HEK293 (cell line): Measurements from ENCODE around the gene BRINP2.

Source experiments
- CTCF ChIA-PET: fragments of 350-600 bp; formaldehyde crosslinking; extraction: SDS; loops from one replicate; lab custom pipeline; 2021; ENCODE audit warnings: antibody characterized with exemption; lab: Yijun Ruan, JAX
- POLR2A ChIA-PET: fragments of 300-600 bp; formaldehyde crosslinking; extraction: SDS; loops from one replicate; lab custom pipeline; 2020; ENCODE audit warnings: antibody characterized with exemption, inconsistent platforms; lab: Yijun Ruan, JAX
- H3K27ac ChIP-seq: fragments of 200-500 bp; sonication (Bioruptor generic); 2 replicates; pipeline ENCODE4 v1.5.1; 2014; ENCODE audit warnings: low read depth, low read length, control low read depth, inconsistent platforms; ENCODE audit errors: extremely low read depth
- H3K36me3 ChIP-seq, 2 experiments: fragments of 200-500 bp in 1 of 2; sonication (Bioruptor generic) in 1 of 2; 1 replicate in 1 of 2; 2 replicates in 1 of 2; pipeline ENCODE4 v1.5.1; 2014 to 2017; ENCODE audit warnings: inconsistent platforms in 2 of 2, low read length in 2 of 2; ENCODE audit not compliant: control insufficient read depth in 2 of 2, insufficient read depth in 1 of 2
- H3K4me1 ChIP-seq: fragments of 200-500 bp; sonication (Bioruptor generic); 2 replicates; pipeline ENCODE4 v1.5.1; 2014; ENCODE audit warnings: mild to moderate bottlenecking, low read length, inconsistent platforms; ENCODE audit not compliant: control insufficient read depth, insufficient read depth
- H3K4me3 ChIP-seq: 2 replicates; pipeline ENCODE4 v1.5.1; 2011; ENCODE audit warnings: low read depth, mild to moderate bottlenecking, control low read depth, low read length, moderate library complexity
- H3K9me3 ChIP-seq: fragments of 200-500 bp; sonication (Bioruptor generic); 2 replicates; pipeline ENCODE4 v1.5.1; 2014; ENCODE audit warnings: low read depth, low read length, inconsistent platforms; ENCODE audit not compliant: control insufficient read depth, insufficient read depth
- BCL11B ChIP-seq: fragments of 450-650 bp; formaldehyde crosslinking; IDR thresholded peaks from 2 replicates; pipeline ENCODE4 v1.5.1; 2016; ENCODE audit warnings: low read depth, missing biosample characterization, missing genetic modification characterization
- CTCF ChIP-seq: fragments of 450-650 bp; formaldehyde crosslinking; IDR thresholded peaks from 2 replicates; pipeline ENCODE4 v1.5.1; 2016; ENCODE audit warnings: missing biosample characterization, missing genetic modification characterization
- GLI4 ChIP-seq: fragments of 450-650 bp; formaldehyde crosslinking; IDR thresholded peaks from 2 replicates; pipeline ENCODE4 v1.5.1; 2016; ENCODE audit warnings: missing biosample characterization, missing genetic modification characterization
- HOXD13 ChIP-seq: sonication (generic); formaldehyde crosslinking; IDR thresholded peaks from 2 replicates; pipeline ENCODE4 v1.8.0; 2022; ENCODE audit warnings: missing genetic modification reagents, borderline replicate concordance
- KLF7 ChIP-seq: fragments of 450-650 bp; formaldehyde crosslinking; IDR thresholded peaks from 2 replicates; pipeline ENCODE4 v1.5.1; 2016; ENCODE audit warnings: missing biosample characterization, missing genetic modification characterization, borderline replicate concordance
- OSR2 ChIP-seq: fragments of 450-650 bp; formaldehyde crosslinking; IDR thresholded peaks from 2 replicates; pipeline ENCODE4 v1.5.1; 2016; ENCODE audit warnings: missing biosample characterization, missing genetic modification characterization
- ZBTB10 ChIP-seq: fragments of 450-650 bp; formaldehyde crosslinking; IDR thresholded peaks from 2 replicates; pipeline ENCODE4 v1.5.1; 2016; ENCODE audit warnings: missing biosample characterization, missing genetic modification characterization
- ZBTB44 ChIP-seq: fragments of 450-650 bp; IDR thresholded peaks from 2 replicates; pipeline ENCODE4 v1.5.1; 2018; ENCODE audit warnings: missing biosample characterization, mild to moderate bottlenecking, missing genetic modification characterization
- ZFP41 ChIP-seq: fragments of 450-650 bp; formaldehyde crosslinking; IDR thresholded peaks from 2 replicates; pipeline ENCODE4 v1.5.1; 2016; ENCODE audit warnings: missing biosample characterization, missing genetic modification characterization, borderline replicate concordance
- ZNF169 ChIP-seq: fragments of 450-650 bp; formaldehyde crosslinking; IDR thresholded peaks from 2 replicates; pipeline ENCODE4 v1.5.1; 2016; ENCODE audit warnings: missing biosample characterization, missing genetic modification characterization
- ZNF266 ChIP-seq: fragments of 450-650 bp; formaldehyde crosslinking; IDR thresholded peaks from 2 replicates; pipeline ENCODE4 v1.5.1; 2016; ENCODE audit warnings: missing biosample characterization, missing genetic modification characterization, low read depth
- ZNF362 ChIP-seq: fragments of 450-650 bp; formaldehyde crosslinking; IDR thresholded peaks from 2 replicates; pipeline ENCODE4 v1.5.1; 2016; ENCODE audit warnings: missing biosample characterization, missing genetic modification characterization
- ZNF600 ChIP-seq: fragments of 450-650 bp; formaldehyde crosslinking; IDR thresholded peaks from 2 replicates; pipeline ENCODE4 v1.5.1; 2016; ENCODE audit warnings: missing biosample characterization, missing genetic modification characterization
- ZNF629 ChIP-seq: fragments of 450-650 bp; formaldehyde crosslinking; IDR thresholded peaks from 2 replicates; pipeline ENCODE4 v1.5.1; 2017; ENCODE audit warnings: missing biosample characterization, missing genetic modification characterization
- ZNF837 ChIP-seq: fragments of 450-650 bp; formaldehyde crosslinking; IDR thresholded peaks from 2 replicates; pipeline ENCODE4 v1.5.1; 2016; ENCODE audit warnings: missing biosample characterization, missing genetic modification characterization

BRINP2 gene

GRCh38 chr1:177302357-177303044 lies 131.7 kb downstream of the BRINP2 start:
- no peak overlapping the region for H3K27ac ChIP-seq
- H3K4me1 ChIP-seq = no peaks in the 10 kb centered on the region
- TF ChIP-seq ZNF629 (no peak), OSR2 (tag by site-specific recombination) (no peak), ZBTB10 (no peak), ZNF169 (tag by site-specific recombination) (no peak), ZFP41 (no peak), HOXD13 (CRISPR knock-in tag) (no peak)
- TF ChIP-seq, all 188 proteins: peak for 0
- no peaks in the 10 kb centered on the region for H3K9me3 ChIP-seq
- POLR2A ChIA-PET = no interaction called here
- H3K4me3 ChIP-seq = no peak overlapping the region
- CTCF ChIA-PET = interaction anchor here (0.6 to 2.0 kb wide), 2 partner anchors 404 to 920 kb away, joined by 3 to 5 read pairs; no protein-coding TSS in a partner anchor
- no peaks in the 10 kb centered on the region for H3K36me3 ChIP-seq

GRCh38 chr1:177305040-177306018 lies 134.6 kb downstream of the BRINP2 start:
- ChIA-PET CTCF (interaction anchor here (0.7 kb wide), 1 partner anchor 31 kb away, joined by 3 read pairs; no protein-coding TSS in a partner anchor), POLR2A (no interaction called here)
- Histone ChIP-seq H3K4me1 (no peaks in the 10 kb centered on the region), H3K36me3 (no peaks in the 10 kb centered on the region), H3K9me3 (no peaks in the 10 kb centered on the region), H3K27ac (no peak overlapping the region), H3K4me3 (no peak overlapping the region)
- TF ChIP-seq ZNF362 (tag by site-specific recombination) (no peak), BCL11B (no peak), ZNF266 (tag by site-specific recombination) (no peak), GLI4 (no peak), ZNF600 (tag by site-specific recombination) (no peak), KLF7 (tag by site-specific recombination) (no peak)

- POLR2A ChIA-PET = no interaction called here
- CTCF ChIA-PET = no interaction called here
- Histone ChIP-seq H3K27ac (no peak overlapping the region), H3K9me3 (no peaks in the 10 kb centered on the region)
- no peak for TF ChIP-seq ZNF837 (tag by site-specific recombination)
- TF ChIP-seq, all 188 proteins: peak for 0
- Histone ChIP-seq H3K4me1 (no peaks in the 10 kb centered on the region), H3K4me3 (no peak overlapping the region), H3K36me3 (no peaks in the 10 kb centered on the region)
Measured at GRCh38 chr1:177306019-177306415, 135.3 kb downstream of the BRINP2 start.

GRCh38 chr1:177306981-177307380 lies 136.2 kb downstream of the BRINP2 start:
- Histone ChIP-seq H3K9me3 (no peaks in the 10 kb centered on the region), H3K4me1 (no peaks in the 10 kb centered on the region), H3K27ac (no peak overlapping the region), H3K4me3 (no peak overlapping the region), H3K36me3 (no peaks in the 10 kb centered on the region)
- POLR2A ChIA-PET = no interaction called here
- CTCF ChIA-PET = no interaction called here
- TF ChIP-seq ZBTB44 (tag by site-specific recombination) (no peak), CTCF (tag by site-specific recombination) (0 out of 2 replicates have a peak, but pooled peaks have one; percentile 13)
